Heart left ventricle (tissue), 13 donors: ENCODE results near the gene CMBL.

Source experiments
- POLR2A ChIP-seq, 2 donors: fragments of 450-650 bp; IDR thresholded peaks; one replicate each; pipeline ENCODE4 v1.6.1; 2017; ENCODE audit warnings: antibody characterized with exemption in 2 of 2, mild to moderate bottlenecking in 2 of 2, moderate library complexity in 2 of 2
- TF ChIP-seq, protein P1 (sequence below), 12 donors: fragments of 200-600 bp; sonication (generic) in 4 of 12; IDR thresholded peaks; one replicate each; pipeline versions ENCODE4 v1.5.0 to v1.8.0; 2018 to 2022; ENCODE audit warnings: antibody characterized with exemption in 12 of 12, mild to moderate bottlenecking in 5 of 12
- donor health status: ischemic (EF 13 %, LVEDD 7.1; RV severe dilation, severe dysfunction).
- donor health status: DM: no; HTN: yes; CAD: no.
- donor health status: DM: no; HTN: no; CAD: no.
- donor health status: ischemic (EF 25% LVEDD 6.9; RV normal size, moderate dysfunction).
- donor health status: ischemic (EF 25% LVEDD 5.7; RV mildly dilated, moderate dysfunction).
- donor health status: ischemic (EF 35%, LVEDD 5.7; RV mildly dilated, moderate dysfunction).
- donor health status: nonischemic (EF 11% LVEDD 7.7; RV severe dilation, severe dysfunction).
- donor health status: DM: yes; HTN: yes; CAD: no.
- donor health status: PGD.
- donor health status: ischemic (EF 29% LVEDD 5.4; RV normal size, mild dysfunction).
- donor health status: nonischemic (EF 23%, LVEDD 6.1; RV moderate dilation, normal function).

DNA sequence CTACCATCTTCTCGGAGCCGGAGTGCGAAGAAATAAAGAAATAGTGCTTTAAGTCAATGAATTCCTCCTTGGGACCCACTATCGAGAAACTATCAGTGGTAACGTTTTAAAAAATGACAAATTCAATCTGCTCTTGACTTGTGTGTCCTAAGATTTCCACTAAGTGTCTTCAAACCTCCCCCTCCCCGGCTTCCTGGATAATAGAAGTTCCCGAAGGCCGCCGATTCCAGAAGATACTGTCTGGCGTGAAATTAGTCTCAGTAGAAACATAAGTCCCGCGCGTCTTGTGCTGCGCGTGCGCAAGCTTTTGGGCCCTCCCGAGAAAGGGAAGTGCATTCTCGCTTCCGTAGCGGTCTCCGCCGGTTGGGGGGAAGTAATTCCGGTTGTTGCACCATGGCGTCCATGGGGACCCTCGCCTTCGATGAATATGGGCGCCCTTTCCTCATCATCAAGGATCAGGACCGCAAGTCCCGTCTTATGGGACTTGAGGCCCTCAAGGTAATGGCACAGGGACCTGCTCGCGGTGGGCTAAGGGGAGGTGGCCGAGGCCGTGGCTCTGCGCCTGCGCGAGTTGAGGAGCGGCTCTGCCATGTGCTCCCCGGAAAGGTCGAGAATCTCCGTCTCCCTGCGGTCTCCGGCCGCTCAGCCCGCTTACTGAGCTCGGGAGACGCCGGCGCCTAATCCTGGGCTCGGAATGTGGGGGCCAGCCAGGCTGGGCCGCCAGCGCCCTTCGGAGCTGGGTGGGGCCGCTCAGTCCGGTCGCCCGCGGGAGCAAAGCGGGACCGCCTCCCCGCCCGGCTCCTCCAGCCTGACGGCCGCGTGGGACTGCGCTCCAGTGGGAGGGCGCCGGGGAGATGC, 57.5 kb downstream of the CMBL start, which contains the start of gene CCT5:
- TF ChIP-seq, protein P1, sequence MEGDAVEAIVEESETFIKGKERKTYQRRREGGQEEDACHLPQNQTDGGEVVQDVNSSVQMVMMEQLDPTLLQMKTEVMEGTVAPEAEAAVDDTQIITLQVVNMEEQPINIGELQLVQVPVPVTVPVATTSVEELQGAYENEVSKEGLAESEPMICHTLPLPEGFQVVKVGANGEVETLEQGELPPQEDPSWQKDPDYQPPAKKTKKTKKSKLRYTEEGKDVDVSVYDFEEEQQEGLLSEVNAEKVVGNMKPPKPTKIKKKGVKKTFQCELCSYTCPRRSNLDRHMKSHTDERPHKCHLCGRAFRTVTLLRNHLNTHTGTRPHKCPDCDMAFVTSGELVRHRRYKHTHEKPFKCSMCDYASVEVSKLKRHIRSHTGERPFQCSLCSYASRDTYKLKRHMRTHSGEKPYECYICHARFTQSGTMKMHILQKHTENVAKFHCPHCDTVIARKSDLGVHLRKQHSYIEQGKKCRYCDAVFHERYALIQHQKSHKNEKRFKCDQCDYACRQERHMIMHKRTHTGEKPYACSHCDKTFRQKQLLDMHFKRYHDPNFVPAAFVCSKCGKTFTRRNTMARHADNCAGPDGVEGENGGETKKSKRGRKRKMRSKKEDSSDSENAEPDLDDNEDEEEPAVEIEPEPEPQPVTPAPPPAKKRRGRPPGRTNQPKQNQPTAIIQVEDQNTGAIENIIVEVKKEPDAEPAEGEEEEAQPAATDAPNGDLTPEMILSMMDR (IDR thresholded peaks at IDR 0.05): no peak
- peak in 1 of 2 donors; percentile 44 for TF ChIP-seq POLR2A (IDR thresholded peaks at IDR 0.05)
